Body of pancreas (tissue), 4 donors: Measurements from ENCODE around the gene CD70.
"Not testable (repeated sequence)": the region's sequence is repeated elsewhere in the genome, so short reads cannot be mapped to it uniquely, and the experiment has no call there.

Experiments
- POLR2A ChIP-seq, 3 donors: fragments of 450-650 bp; IDR thresholded peaks; one replicate each; pipeline ENCODE4 v1.6.1; 2016; ENCODE audit warnings: antibody characterized with exemption in 3 of 3, mild to moderate bottlenecking in 2 of 3
- TF ChIP-seq, protein P1 (sequence below), 7 experiments: fragments of 450-650 bp in 4 of 7; fragments of 200-600 bp in 3 of 7; sonication (generic) in 3 of 7; IDR thresholded peaks; one replicate each; pipeline ENCODE4 v1.5.1; 2016 to 2019; ENCODE audit warnings: antibody characterized with exemption in 7 of 7

DNA sequence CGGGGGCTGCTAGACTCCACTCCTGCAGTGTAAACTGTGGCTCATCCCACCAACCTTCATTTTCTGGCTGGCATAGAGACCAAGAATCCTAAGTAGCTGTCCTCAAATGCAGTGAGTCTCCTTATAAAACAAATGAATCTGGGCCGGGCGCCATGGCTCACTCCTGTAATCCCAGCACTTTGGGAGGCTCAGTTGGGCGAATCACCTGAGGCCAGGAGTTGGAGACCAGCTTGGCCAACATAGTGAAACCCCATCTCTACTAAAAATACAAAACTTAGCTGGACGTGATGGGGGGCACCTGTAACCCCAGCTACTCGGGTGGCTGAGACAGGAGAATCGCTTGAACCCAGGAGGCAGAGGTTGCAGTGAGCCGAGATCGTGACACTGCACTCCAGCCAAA, 49.4 kb upstream of the CD70 start:
- TF ChIP-seq, protein P1, sequence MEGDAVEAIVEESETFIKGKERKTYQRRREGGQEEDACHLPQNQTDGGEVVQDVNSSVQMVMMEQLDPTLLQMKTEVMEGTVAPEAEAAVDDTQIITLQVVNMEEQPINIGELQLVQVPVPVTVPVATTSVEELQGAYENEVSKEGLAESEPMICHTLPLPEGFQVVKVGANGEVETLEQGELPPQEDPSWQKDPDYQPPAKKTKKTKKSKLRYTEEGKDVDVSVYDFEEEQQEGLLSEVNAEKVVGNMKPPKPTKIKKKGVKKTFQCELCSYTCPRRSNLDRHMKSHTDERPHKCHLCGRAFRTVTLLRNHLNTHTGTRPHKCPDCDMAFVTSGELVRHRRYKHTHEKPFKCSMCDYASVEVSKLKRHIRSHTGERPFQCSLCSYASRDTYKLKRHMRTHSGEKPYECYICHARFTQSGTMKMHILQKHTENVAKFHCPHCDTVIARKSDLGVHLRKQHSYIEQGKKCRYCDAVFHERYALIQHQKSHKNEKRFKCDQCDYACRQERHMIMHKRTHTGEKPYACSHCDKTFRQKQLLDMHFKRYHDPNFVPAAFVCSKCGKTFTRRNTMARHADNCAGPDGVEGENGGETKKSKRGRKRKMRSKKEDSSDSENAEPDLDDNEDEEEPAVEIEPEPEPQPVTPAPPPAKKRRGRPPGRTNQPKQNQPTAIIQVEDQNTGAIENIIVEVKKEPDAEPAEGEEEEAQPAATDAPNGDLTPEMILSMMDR (IDR thresholded peaks at IDR 0.05): not testable (repeated sequence)
- TF ChIP-seq POLR2A (IDR thresholded peaks at IDR 0.05): not testable (repeated sequence)
